Central memory CD4-positive, alpha-beta T cell (primary cell): Measurements from ENCODE around the gene TPRG1L.

Experiments used
- DNase-seq: peaks from one replicate; pipeline ENCODE4 v3.0.0; 2022

The TPRG1L gene

DNA sequence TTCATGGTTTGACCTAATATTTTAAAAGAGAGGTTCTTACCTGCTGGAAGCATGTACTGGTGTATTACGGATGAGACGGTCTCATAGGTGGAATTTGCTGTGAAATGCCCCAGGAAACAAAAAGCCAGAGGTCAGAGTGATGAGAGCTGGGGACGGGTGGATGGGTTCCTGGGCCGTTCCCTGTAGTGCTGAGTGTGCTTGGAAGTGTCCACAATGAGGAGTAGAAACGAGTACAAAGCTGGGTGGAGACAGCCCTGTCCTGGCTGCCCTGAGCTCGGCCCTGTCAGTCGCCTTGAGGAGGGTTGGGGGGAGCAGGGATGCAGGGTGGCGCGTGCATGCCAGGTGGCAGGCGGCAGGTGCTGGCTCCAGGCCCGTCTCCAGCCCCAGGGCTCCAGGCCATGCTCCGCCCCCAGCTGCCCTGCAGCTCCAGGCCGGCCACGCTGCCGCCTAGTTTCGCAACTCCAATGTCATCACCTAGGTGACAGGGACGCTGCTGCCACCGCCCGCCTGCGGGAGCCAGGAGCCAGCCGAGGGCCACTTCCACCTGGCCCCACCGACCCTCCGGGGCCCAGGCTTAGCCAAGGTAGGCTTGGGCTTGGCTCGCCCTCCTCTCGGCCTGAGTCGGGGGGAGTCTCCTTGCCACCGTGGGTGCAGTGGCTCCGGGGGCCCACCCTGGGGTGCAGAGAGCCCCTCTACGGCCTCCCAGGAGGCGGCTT, 43.9 kb downstream of the TPRG1L start:
- DNase-seq: no peak

- no peak for DNase-seq
Observed at GRCh38 chr1:3669421-3669821, 44.6 kb downstream of the TPRG1L start.

- DNase-seq: no peak
Observed at GRCh38 chr1:3669971-3670431, 45.2 kb downstream of the TPRG1L start.

GRCh38 chr1:3670823-3671265, 46.0 kb downstream of the TPRG1L start:
- no peak for DNase-seq

- no peak for DNase-seq
Observed at GRCh38 chr1:3671371-3672180, 46.8 kb downstream of the TPRG1L start.

DNA sequence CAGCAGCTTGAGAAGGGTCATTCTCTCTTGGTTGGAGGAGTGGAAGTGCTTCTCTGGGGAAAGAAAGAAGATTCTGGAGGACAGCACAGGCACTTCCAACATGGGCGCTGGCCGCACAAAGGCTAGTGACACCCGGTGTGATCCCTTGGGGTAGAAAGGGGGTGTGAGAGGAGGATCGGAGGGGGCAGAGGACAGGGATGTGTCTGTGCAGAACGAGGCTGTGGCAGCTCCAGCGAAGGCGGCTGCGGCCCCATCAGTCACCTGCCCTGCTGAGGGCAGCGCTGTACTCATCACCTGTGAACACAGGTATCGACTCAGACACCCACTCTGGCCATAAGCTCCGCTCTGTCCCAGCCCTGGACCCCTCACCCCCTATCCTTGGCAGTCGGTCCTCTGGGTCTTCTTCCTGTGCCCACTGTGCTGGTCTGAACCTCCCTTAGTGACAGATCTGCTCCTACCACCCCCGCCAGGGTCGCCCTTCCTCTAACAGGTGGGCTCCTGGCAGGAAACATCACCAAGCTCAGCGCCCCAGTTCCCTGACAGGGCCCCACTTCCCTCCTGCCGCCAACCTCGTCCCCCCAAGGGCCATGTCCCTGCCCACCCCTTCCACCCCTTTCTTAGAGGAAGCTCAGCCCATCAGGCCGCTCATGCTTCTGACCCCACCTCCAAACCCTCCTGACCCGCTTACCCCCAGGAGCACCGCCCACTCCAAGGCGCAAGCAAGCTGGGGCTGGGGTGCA, 47.6 kb downstream of the TPRG1L start:
- DNase-seq: no peak

GRCh38 chr1:3672971-3673361, 48.2 kb downstream of the TPRG1L start:
- DNase-seq: no peak

DNA sequence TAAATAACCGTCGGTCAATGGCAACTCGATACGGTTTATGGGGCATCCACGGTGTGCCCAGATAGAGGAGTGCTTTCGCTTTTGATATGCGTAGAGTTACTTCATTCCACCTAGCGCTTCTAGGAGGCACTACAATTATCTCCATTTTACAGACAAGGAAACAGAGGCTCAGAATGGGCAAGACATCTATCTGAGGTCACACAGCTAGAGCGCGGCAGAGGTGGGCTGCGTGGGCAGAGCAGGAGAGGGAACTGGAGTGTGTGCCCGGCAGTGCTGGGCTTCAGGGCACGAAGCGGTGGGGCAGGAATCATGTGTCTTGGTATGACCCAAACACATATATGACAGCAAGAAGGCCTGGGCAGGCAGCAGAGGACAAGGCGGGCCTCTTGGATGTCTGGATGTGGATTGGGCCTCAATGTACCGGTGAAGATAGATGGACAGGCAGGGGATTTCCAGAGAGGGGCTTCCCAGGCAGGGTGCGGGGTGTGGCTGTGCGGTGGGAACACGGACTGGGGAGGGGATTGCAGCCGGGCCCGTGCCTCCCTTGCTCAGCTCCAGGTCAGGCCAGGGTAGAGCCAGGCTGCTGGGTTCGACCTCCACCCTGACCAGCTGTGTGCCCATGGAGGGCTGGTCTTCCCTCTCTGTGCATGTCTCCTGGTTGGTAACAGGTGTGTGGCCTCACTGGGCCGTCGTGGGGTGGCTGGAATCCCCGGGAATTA, 48.7 kb downstream of the TPRG1L start:
- no peak for DNase-seq

DNA sequence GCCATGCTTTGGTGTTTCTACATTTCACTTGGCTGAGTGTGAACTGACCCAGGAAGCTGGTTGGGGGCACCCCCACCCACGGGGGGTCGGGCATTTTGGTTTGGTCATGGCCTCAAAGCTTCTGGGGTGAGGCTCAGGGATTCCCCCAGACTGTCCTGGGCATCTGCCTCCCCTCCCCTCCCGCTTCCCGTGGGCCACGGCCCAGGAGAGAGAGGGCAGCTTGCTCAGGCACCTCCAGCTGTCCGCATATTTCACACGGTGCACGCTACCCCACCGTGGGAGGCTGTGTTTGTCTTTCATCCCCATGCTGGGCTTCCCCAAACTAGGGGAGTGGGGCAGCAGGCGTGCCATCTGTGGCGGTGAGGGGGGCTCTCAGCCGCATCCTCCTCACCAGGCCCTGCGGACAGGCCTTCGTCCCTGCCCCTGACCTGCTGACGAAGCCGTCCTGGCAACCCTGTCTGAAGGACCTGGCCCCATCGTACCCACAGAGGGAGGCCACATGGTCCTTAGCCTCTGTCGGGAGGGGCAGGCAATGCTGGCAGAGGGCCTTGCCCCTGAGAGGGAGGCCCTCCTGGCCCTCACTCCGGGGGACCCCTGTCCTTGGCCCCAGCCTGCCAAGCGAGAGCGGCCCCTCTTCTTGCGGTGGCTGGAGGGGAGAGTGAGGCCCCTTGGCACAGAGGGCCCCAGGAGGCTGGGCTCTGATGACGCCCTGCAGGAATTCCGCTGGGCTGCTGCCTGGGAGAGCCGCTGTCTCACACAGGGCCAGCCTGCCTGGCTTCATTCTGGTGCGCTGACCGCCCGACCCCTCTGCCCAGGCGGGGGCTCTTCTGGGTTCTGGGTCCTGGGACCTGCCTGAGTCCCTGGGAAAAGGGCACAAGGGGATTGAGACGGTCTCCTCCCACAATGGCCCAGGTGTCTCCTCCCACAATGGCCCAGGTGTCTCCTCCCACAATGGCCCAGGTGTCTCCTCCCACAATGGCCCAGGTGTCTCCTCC, 49.6 kb downstream of the TPRG1L start:
- DNase-seq: no peak

GRCh38 chr1:3675436-3675835, 50.6 kb downstream of the TPRG1L start:
- DNase-seq: no peak

DNA sequence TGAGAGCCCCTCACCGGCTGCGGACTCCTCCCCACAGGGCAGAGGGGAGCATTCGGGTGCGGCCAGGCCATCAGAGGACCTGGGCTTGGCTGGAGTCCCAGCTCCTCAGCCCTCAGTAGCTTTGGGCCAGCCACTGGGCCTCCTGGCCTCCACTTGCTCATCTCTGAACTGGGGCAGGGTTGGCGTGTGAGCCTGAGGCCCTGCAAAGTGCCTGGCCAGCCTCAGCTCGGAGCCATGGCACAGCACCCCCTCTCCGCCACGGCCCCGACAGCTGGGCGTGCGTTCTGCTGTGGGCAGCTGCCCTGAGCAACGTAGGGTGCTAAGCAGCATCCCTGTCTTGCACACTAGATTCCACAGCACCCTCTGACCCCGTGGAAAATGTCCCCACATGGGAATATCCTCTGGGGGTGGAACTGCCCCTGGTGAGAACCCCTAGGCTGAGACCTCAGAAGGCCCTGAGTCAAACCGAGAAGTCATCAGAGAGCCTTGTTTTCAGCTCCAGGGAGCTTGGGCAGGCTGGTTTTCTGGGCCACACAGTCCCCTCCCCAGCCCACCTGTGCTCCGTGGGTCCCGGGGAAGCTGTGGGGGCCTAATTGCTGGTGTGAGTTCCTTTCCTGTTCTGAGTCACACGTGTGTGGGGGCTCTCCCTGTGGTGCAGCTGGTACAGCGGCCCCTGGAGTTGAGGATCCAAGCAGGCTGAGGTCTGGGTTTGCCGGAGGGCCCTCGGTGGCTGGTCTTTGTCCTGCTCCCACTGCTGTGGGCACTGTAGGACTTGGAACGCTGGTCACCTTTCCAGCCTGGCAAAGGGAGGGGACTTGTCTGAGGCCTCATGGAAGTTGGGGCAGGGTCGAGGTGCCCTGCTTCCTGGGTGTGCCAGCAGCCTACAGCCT, 52.0 kb downstream of the TPRG1L start:
- no peak for DNase-seq

GRCh38 chr1:3677484-3677883, 52.7 kb downstream of the TPRG1L start:
- no peak for DNase-seq

DNA sequence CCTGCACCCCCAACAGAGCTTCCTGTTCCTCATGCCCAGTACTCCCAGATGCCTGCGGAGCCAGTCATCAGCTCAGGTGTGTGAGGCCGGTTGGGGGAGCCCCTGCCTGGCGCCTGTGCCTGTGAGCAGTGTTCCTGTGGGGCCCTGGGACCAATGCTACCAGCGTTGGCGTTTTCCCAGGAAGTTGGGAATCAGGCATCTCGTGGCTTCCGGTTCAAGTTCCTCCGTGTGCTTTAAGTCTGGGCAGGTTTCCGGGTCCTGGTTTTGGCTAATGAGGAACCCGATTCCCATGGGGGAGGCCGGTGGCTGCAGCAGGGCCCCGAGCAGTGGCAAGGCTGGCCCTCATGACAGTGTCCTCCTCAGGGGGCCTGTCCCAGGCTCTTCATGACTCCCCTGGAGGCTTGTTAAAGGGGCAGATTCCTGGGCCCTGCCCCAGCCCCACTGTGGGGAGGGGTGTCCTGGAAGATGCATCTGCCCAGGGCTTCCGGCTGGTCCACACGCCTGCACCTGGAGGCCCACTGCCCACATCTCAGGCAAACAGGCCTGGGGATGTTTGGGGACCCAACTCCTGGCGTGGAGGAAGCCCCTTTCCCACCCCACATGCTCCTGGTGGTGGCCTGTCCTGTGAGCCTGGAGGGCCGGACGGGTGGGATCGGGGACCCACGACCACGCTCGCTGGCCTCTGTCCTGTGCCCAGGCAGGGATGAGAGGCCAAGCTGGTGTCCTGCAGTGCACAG, 53.7 kb downstream of the TPRG1L start:
- DNase-seq: no peak

GRCh38 chr1:3679098-3679555, 54.3 kb downstream of the TPRG1L start:
- no peak for DNase-seq
